AG09319 (cell line): Measurements from ENCODE around the gene TSHR.

Experiments used
- DNase-seq: peaks from one replicate; pipeline ENCODE4 v3.0.0-alpha.2; 2010; ENCODE audit warnings: low read depth; ENCODE audit errors: extremely low read depth
- CTCF ChIP-seq: IDR thresholded peaks from 2 replicates; pipeline ENCODE4 v1.5.1; 2011; ENCODE audit warnings: low read depth, mild to moderate bottlenecking, inconsistent platforms, low read length, moderate library complexity

Gene TSHR

GRCh38 chr14:81070511-81070910 is 115.1 kb downstream of the TSHR start:
- no peak for DNase-seq
- no peak for TF ChIP-seq CTCF

- TF ChIP-seq CTCF = no peak
- no peak for DNase-seq
Observed at GRCh38 chr14:81085596-81085995, 130.2 kb downstream of the TSHR start.

GRCh38 chr14:81087230-81087629 is 131.8 kb downstream of the TSHR start:
- no peak for TF ChIP-seq CTCF
- no peak for DNase-seq

GRCh38 chr14:81091139-81091538 is 135.7 kb downstream of the TSHR start:
- DNase-seq = no peak

GRCh38 chr14:81091660-81092059 is 136.2 kb downstream of the TSHR start:
- no peak for TF ChIP-seq CTCF
- DNase-seq = no peak

More at GRCh38 chr14:81091139-81091538, 135.7 kb downstream of the TSHR start:
- TF ChIP-seq CTCF = no peak

GRCh38 chr14:81093651-81094050 is 138.2 kb downstream of the TSHR start:
- TF ChIP-seq CTCF = no peak
- no peak for DNase-seq

- no peak for DNase-seq
- no peak for TF ChIP-seq CTCF
Observed at GRCh38 chr14:81095539-81095938, 140.1 kb downstream of the TSHR start.
